GM23338 (cell line): ENCODE data around the gene STARD13. TPM values are rescaled to one million over a fixed set of nuclear protein-coding genes. Genes with fewer than 3 reads are reported as not detected.

Experiments
- ATAC-seq: fragments of 200-7000 bp; cut with Tn5 transposase; 3 replicates; pipeline ENCODE4 v1.9.1; 2020
- DNase-seq: peaks from one replicate; pipeline ENCODE4 v3.0.0-alpha.2; 2015; ENCODE audit warnings: low spot score
- H2AFZ ChIP-seq: fragments of 200-600 bp; sonication (generic); 2 replicates; pipeline ENCODE4 v1.8.0; 2016; ENCODE audit warnings: antibody characterized with exemption, mild to moderate bottlenecking, moderate library complexity
- H3F3A ChIP-seq: fragments of 200-600 bp; sonication (generic); replicated peaks from 2 replicates; pipeline ENCODE4 v1.8.0; 2017; ENCODE audit warnings: antibody characterized with exemption, mixed run types, low read depth
- H3K27ac ChIP-seq: fragments of 200-600 bp; sonication (generic); 2 replicates; pipeline ENCODE4 v1.6.1; 2016; ENCODE audit warnings: low read depth
- H3K27me3 ChIP-seq: fragments of 200-600 bp; sonication (generic); 2 replicates; pipeline ENCODE4 v1.8.0; 2016; ENCODE audit warnings: mild to moderate bottlenecking, mixed run types, moderate library complexity; ENCODE audit not compliant: insufficient read depth
- H3K36me3 ChIP-seq: fragments of 200-600 bp; sonication (generic); 2 replicates; pipeline ENCODE4 v1.8.0; 2016; ENCODE audit warnings: mild to moderate bottlenecking; ENCODE audit not compliant: insufficient read depth
- H3K4me1 ChIP-seq: fragments of 200-600 bp; sonication (generic); 2 replicates; pipeline ENCODE4 v1.8.0; 2016; ENCODE audit warnings: mild to moderate bottlenecking, moderate library complexity; ENCODE audit not compliant: insufficient read depth
- H3K4me2 ChIP-seq: fragments of 200-600 bp; sonication (generic); 2 replicates; pipeline ENCODE4 v1.7.1; 2017; ENCODE audit warnings: mixed run types
- H3K4me3 ChIP-seq: fragments of 200-600 bp; sonication (generic); 2 replicates; pipeline ENCODE4 v1.6.1; 2016; ENCODE audit warnings: mixed run types
- H3K79me2 ChIP-seq: fragments of 200-600 bp; sonication (generic); replicated peaks from 2 replicates; pipeline ENCODE4 v1.8.0; 2017; ENCODE audit warnings: mild to moderate bottlenecking; ENCODE audit not compliant: insufficient read depth
- H3K9me2 ChIP-seq: fragments of 200-600 bp; sonication (generic); 2 replicates; pipeline ENCODE4 v1.8.0; 2017; ENCODE audit not compliant: insufficient read depth
- H4K20me1 ChIP-seq: fragments of 200-600 bp; sonication (generic); replicated peaks from 2 replicates; pipeline ENCODE4 v1.8.0; 2017; ENCODE audit warnings: mild to moderate bottlenecking; ENCODE audit not compliant: insufficient read depth
- H3K27ac Mint-ChIP-seq: 2 replicates; pipeline ENCODE4 v1.8.0; 2020; ENCODE audit warnings: inconsistent platforms, mild to moderate bottlenecking, moderate library complexity, mixed read lengths
- H3K27me3 Mint-ChIP-seq: 3 replicates; pipeline ENCODE4 v1.8.0; 2022; ENCODE audit warnings: low read depth, mild to moderate bottlenecking, moderate library complexity, mixed read lengths, inconsistent platforms; ENCODE audit not compliant: insufficient read depth, poor library complexity
- H3K36me3 Mint-ChIP-seq: 3 replicates; pipeline ENCODE4 v1.8.0; 2021; ENCODE audit warnings: low read depth, mild to moderate bottlenecking, inconsistent platforms, moderate library complexity, mixed read lengths
- H3K4me1 Mint-ChIP-seq: 3 replicates; pipeline ENCODE4 v1.8.0; 2020; ENCODE audit warnings: mild to moderate bottlenecking, inconsistent platforms, mixed read lengths
- H3K4me3 Mint-ChIP-seq: 3 replicates; pipeline ENCODE4 v1.8.0; 2021; ENCODE audit warnings: moderate library complexity, mild to moderate bottlenecking, inconsistent platforms, mixed read lengths
- H3K9me3 Mint-ChIP-seq: 3 replicates; pipeline ENCODE4 v1.8.0; 2020; ENCODE audit warnings: moderate library complexity, mild to moderate bottlenecking, inconsistent platforms, mixed read lengths
- NANOG ChIP-seq: IDR thresholded peaks from 2 replicates; pipeline ENCODE4 v1.6.1; 2016; ENCODE audit warnings: antibody characterized with exemption, borderline replicate concordance
- STAT1 ChIP-seq: IDR thresholded peaks from one replicate; pipeline ENCODE4 v1.6.1; 2016; ENCODE audit warnings: antibody characterized with exemption; ENCODE audit not compliant: unreplicated experiment
- ZNF114 ChIP-seq: fragments of 250-450 bp; sonication (Bioruptor Pico); IDR thresholded peaks from 2 replicates; pipeline ENCODE4 v1.5.0; 2020; ENCODE audit warnings: mild to moderate bottlenecking, moderate library complexity
- ZNF331 ChIP-seq: fragments of 250-450 bp; sonication (Bioruptor Pico); IDR thresholded peaks from 2 replicates; pipeline ENCODE4 v1.5.0; 2020; ENCODE audit warnings: low read depth, mild to moderate bottlenecking, moderate library complexity
- polyA plus RNA-seq: library from polyadenylated mRNA; unstranded; fragments of >200 nt; fragmentation: Nextera tagmentation; extraction: Ambion mirVana; gene quantifications from 2 replicates; pipeline ENCODE4 v1.2.1, GENCODE V29; 2016
- total RNA-seq: library from RNA; depleted of rRNA; stranded (reverse); fragments of >200 nt; shearing (Covaris generic); gene quantifications from 2 replicates; pipeline ENCODE4 v1.2.3, GENCODE V29; 2014
- TF ChIP-seq, protein P1 (sequence below): IDR thresholded peaks from one replicate; pipeline ENCODE4 v1.6.1; 2018; ENCODE audit warnings: antibody characterized with exemption; ENCODE audit not compliant: unreplicated experiment
- TF ChIP-seq, protein P2 (sequence below), 2 experiments: fragments of 200-600 bp in 1 of 2; sonication (generic) in 1 of 2; conservative IDR thresholded peaks; 2 replicates each; pipeline versions ENCODE4 v1.5.1 to v1.6.1; 2016 to 2017; ENCODE audit warnings: antibody characterized with exemption in 2 of 2, low read depth in 2 of 2, mild to moderate bottlenecking in 2 of 2, moderate library complexity in 1 of 2

STARD13 gene
- total and polyA plus RNA-seq, 2 experiments from 2014 or later = 3.2 to 5.2 TPM

DNA sequence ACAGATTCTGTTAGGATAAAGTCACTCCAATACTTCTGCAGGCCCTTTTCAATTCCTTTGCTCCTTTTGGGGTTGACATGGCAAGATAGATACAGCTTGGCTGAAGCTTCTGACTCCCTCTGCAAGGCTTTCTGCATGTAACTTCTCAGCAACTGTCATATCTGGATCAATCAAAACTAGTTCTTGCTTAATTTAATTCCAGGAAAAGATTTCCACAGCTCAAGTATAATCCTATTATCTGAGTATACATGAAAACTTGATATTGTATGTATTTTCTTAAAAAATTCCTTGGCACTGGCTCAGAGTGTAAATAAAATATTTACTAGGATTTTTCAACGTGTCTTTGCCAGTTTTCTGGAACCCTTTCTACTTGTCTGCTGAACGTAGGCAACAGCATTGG is 109.6 kb downstream of the STARD13 start (continued):
- TF ChIP-seq, protein P1, sequence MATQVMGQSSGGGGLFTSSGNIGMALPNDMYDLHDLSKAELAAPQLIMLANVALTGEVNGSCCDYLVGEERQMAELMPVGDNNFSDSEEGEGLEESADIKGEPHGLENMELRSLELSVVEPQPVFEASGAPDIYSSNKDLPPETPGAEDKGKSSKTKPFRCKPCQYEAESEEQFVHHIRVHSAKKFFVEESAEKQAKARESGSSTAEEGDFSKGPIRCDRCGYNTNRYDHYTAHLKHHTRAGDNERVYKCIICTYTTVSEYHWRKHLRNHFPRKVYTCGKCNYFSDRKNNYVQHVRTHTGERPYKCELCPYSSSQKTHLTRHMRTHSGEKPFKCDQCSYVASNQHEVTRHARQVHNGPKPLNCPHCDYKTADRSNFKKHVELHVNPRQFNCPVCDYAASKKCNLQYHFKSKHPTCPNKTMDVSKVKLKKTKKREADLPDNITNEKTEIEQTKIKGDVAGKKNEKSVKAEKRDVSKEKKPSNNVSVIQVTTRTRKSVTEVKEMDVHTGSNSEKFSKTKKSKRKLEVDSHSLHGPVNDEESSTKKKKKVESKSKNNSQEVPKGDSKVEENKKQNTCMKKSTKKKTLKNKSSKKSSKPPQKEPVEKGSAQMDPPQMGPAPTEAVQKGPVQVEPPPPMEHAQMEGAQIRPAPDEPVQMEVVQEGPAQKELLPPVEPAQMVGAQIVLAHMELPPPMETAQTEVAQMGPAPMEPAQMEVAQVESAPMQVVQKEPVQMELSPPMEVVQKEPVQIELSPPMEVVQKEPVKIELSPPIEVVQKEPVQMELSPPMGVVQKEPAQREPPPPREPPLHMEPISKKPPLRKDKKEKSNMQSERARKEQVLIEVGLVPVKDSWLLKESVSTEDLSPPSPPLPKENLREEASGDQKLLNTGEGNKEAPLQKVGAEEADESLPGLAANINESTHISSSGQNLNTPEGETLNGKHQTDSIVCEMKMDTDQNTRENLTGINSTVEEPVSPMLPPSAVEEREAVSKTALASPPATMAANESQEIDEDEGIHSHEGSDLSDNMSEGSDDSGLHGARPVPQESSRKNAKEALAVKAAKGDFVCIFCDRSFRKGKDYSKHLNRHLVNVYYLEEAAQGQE = no peak
- TF ChIP-seq, protein P2, sequence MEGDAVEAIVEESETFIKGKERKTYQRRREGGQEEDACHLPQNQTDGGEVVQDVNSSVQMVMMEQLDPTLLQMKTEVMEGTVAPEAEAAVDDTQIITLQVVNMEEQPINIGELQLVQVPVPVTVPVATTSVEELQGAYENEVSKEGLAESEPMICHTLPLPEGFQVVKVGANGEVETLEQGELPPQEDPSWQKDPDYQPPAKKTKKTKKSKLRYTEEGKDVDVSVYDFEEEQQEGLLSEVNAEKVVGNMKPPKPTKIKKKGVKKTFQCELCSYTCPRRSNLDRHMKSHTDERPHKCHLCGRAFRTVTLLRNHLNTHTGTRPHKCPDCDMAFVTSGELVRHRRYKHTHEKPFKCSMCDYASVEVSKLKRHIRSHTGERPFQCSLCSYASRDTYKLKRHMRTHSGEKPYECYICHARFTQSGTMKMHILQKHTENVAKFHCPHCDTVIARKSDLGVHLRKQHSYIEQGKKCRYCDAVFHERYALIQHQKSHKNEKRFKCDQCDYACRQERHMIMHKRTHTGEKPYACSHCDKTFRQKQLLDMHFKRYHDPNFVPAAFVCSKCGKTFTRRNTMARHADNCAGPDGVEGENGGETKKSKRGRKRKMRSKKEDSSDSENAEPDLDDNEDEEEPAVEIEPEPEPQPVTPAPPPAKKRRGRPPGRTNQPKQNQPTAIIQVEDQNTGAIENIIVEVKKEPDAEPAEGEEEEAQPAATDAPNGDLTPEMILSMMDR (conservative IDR thresholded peaks at IDR 0.05; ENCODE audit: low read depth in 2 of 2) = no peak
- no peak for TF ChIP-seq ZNF114

DNA sequence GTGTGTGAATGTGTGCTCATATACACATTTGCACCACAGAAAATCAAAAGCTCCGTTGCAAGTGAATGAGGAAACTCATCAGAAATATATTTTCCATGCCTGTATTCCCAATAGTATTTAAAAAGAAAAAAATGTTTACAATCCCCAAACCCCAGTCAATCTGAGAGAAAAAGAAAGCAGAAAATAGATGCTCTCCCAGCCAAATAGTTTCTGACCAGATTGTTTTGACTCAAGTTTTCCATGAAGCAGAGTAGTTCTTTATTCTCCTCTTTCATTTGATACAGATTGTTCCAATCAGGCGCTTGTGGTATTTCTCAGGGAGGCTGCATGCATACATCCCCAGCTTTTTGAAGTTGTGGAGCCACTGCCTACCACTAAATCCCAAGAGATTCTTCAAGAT is 110.6 kb downstream of the STARD13 start:
- H3K4me1 Mint-ChIP-seq = peaks cover 7% of the 10 kb centered on the region
- H3K4me1 ChIP-seq = peaks cover 2% of the 10 kb centered on the region
- no peak for DNase-seq
- no peaks in the 10 kb centered on the region; the same call in 1 of the 2 replicates for H4K20me1 ChIP-seq
- H3K4me3 Mint-ChIP-seq = no peak overlapping the region
- no peaks in the 10 kb centered on the region for H3K79me2 ChIP-seq
- no peak overlapping the region for H3K4me2 ChIP-seq
- no peaks in the 10 kb centered on the region for H3K36me3 Mint-ChIP-seq
- peaks cover 16% of the 10 kb centered on the region for H3K27me3 Mint-ChIP-seq
- no peak overlapping the region for H2AFZ ChIP-seq
- no peak for ATAC-seq
- H3F3A ChIP-seq = no peaks in the 10 kb centered on the region
- no peaks in the 10 kb centered on the region for H3K9me2 ChIP-seq
- no peak overlapping the region for H3K27ac Mint-ChIP-seq
- peaks cover 30% of the 10 kb centered on the region for H3K27me3 ChIP-seq
- H3K27ac ChIP-seq = no peak overlapping the region
- no peak overlapping the region for H3K4me3 ChIP-seq
- H3K36me3 ChIP-seq = no peaks in the 10 kb centered on the region
- no peaks in the 10 kb centered on the region for H3K9me3 Mint-ChIP-seq
- TF ChIP-seq NANOG = no peak
- no peak for TF ChIP-seq ZNF331 (CRISPR knock-in tag)
- no peak for TF ChIP-seq STAT1

DNA sequence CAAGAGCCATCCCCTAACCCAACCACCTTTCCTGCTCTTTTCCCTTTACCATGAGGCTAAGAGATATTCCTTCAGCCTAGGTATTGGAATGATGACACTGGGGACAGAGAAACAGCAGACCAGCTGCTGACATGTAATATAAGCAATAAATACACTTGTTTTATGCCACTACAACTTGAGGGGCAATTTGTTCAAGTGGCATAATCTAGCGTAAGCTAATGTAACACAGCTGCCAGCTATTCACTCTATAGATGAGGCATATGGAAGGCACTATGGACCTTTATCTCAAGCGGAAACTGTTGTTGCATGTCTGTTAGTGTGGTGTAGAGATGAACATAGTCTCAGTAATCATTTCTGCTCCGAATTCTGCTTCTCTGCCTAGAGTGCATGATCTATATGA is 111.1 kb downstream of the STARD13 start:
- H3K9me3 Mint-ChIP-seq = no peaks in the 10 kb centered on the region
- H3K27me3 Mint-ChIP-seq = peaks cover 13% of the 10 kb centered on the region
- H3K27ac Mint-ChIP-seq = no peak overlapping the region
- Histone ChIP-seq H3K27me3 (peaks cover 26% of the 10 kb centered on the region), H3K4me1 (no peaks in the 10 kb centered on the region), H3K9me2 (no peaks in the 10 kb centered on the region), H2AFZ (no peak overlapping the region), H3K27ac (no peak overlapping the region), H4K20me1 (no peaks in the 10 kb centered on the region; the same call in 1 of the 2 replicates), H3K4me3 (no peak overlapping the region), H3K36me3 (no peaks in the 10 kb centered on the region), H3K79me2 (no peaks in the 10 kb centered on the region), H3K4me2 (no peak overlapping the region), H3F3A (no peaks in the 10 kb centered on the region)
- DNase-seq (no peak), ATAC-seq (no peak)
- H3K4me3 Mint-ChIP-seq = no peak overlapping the region
- H3K36me3 Mint-ChIP-seq = no peaks in the 10 kb centered on the region
- H3K4me1 Mint-ChIP-seq = peaks cover 2% of the 10 kb centered on the region; the same call in 2 of the 3 replicates
- TF ChIP-seq, protein P1 = no peak
